Activated CD4-positive, alpha-beta T cell treated with anti-CD3 and anti-CD28 coated beads, Interleukin-2, Interleukin-6, amounts not matched to agents 100 ng/mL and 50 ng/mL, durations not matched to agents 16 hours and 8 hours (primary cell): ENCODE measurements around the gene COTL1.

Source experiments
- DNase-seq: peaks from one replicate; pipeline ENCODE4 v3.0.0-alpha.2; 2020

COTL1 gene

GRCh38 chr16:84613408-84614072 is 4.3 kb downstream of the COTL1 start:
- no peak for DNase-seq

DNA sequence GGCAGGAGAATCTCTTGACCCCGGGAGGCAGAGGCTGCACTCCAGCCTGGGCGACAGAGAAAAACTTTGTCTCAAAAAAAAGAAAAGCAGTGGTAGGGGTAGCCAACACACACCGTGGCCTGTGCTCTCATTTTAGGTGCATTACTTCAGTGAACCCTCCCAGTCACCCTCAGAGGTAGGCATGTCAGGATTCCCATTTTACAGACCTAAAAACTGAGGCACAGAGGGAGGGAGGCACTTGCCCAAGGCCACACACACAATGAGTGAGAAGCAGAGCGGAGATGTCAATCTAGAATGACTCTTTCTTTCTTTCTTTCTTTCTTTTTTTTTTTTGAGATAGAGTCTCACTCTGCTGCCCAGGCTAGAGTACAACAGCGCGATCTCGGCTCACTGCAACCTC is 5.2 kb downstream of the COTL1 start:
- no peak for DNase-seq

GRCh38 chr16:84611041-84611440 is 6.8 kb downstream of the COTL1 start:
- no peak for DNase-seq

DNA sequence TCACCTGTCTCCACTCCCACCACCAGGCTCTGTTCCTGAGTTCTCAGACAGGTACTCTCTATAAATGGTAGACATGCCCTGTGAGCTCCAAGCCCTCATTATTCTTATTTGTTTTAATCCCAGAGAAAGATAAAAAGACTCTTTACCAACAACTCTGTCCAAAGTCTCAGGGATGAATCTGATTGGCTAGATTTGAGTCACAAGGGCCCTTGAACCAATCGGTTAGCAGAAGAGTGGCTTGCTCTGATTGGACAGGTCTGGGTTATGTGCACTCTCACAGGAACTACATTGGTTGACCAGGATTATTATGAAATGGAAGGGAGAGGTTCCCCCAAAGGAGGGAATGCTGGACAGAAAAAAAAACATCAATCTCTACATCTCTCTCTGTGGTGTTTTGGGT is 7.5 kb downstream of the COTL1 start:
- DNase-seq, result no peak

- DNase-seq, result no peak
Observed at GRCh38 chr16:84609563-84610177, 8.2 kb downstream of the COTL1 start.

DNA sequence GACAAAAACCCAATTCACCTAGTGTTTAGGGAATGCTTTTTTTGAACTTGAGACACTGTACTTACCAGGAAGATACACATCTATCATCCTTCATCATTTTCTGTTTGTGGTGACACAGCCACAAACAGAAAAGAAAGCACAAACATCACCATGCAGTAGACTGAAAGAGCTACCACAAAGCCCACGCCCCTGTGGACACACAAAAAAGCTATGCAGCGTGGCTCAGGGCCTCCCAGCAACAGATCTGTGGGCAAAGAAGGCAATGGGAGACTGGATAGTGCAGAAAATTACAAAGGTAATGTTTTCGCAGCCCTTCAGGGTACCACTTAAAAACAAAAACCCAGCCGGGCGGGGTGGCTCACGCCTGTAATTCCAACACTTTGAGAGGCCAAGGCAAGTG is 9.6 kb downstream of the COTL1 start:
- DNase-seq, result no peak

GRCh38 chr16:84607694-84608093 is 10.2 kb downstream of the COTL1 start:
- DNase-seq, result peak; percentile 59

DNA sequence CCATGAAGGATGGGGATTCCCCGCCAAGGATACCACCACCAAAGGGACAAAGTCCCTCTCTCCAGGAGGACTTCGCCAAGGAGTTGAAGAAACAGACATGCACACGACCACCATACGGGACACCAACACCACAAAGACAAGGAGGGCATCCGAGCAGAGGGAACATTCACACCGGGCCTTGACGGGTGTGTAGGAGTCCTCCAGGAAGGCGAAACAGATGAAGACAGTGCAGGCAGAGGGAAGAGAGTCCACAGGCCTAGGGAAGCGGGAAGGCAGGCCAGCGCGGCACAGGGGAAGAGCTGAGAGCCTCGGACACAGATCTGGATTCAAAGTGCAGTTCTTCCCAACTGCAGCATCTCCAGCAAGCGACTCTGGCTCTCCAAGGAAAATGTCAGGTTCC is 10.8 kb downstream of the COTL1 start:
- DNase-seq, result no peak

GRCh38 chr16:84606081-84606875 is 11.6 kb downstream of the COTL1 start:
- no peak for DNase-seq

DNA sequence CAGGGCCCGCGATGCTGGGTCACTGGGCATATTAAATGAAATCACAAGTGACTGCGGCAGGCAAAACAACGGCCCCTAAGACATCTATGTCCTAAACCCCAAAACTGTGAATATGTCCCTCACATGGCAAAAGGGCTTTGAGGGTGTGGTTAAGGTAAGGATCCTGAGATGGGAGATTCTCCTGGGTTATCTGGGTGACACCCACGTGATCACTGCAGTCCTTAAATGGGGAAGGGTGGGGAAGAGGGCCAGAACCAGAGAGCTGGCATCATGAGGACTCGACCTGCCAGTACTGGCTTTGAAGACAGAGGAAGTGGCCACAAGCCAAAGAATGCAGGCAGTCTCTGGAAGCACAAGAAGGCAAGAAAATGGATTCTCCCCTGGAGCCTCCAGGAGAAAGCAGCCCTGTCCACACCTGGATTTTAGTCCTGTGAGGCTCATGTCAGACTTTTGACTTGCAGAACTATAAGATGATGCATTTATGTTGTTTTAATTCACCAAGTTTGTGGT is 12.5 kb downstream of the COTL1 start:
- DNase-seq, result no peak

DNA sequence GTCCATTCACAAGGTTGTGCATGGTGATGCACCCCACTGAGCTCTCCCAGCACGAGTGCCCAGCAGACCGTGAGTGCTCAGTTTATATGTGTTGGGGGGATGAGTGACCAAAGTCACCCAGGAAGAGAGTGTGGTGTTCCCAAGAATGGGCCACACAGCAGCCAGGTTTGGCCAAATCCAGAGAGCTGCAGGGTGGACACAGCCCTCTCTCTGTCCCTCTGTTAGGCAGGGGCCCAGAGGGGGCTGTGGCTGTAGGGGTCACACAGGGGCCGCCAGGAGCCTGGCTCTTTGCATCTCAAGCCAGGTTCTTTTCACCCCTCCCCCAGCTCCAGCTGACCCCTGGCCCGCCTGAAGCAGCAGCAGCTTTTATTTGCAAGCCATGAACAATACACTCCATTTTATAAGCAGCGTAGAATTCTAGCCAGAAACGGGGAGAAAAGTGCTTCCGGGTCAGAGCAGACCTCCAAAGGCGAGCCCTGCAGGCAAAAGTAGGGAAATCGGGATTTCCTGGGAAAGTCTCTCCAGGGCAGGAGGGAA is 13.3 kb downstream of the COTL1 start:
- DNase-seq, result no peak

DNA sequence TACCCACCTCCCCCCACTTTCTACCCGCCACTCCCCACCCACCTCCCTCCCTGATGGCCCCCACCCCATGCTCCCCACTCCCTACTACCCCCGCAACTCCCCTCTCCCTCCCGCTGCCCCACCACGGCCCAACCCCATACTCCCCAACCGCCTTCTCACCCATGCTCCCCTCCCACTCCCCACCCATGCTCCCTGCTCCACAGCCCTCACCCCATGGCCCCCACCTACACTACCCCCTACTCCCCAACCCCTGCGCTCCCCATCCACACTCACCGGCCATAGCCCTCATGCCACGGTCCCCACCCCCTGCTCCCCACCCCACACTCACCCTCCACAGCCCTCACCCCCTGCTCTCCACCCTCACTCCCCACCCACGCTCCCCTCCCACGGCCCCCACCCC is 13.9 kb downstream of the COTL1 start:
- no peak for DNase-seq

DNA sequence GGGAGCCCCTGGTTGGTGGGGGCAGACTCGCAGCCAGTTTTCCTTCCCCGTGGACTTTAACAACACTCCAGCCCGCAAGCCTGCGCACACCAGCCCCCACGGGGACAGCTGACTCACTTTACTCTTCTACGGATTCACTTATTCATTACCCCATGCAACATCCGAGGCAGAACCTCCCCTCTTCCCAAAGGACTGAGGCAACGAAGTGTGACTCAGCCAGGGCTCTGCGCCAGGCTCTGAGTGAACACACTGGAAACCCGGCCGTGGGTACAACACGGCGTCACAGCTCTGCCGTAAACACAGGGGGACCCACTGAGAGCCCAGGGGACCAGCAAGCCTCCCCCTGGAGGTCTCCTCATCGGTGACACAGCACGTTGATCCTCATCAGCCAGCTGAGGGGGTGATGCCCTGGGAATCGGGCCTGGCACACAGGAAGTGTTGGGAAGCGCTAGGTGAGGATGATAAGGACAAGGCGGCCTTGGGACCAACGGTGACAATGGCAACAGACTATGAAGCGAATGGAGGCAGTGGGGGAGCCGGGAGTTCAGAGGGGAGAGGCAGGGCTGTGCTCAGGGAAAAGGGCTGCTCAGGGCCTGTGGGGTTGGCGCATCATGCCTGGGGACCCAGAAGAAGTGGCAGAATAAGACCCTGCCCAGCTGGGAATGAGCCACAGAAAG is 14.6 kb downstream of the COTL1 start:
- peak; percentile 51 for DNase-seq

DNA sequence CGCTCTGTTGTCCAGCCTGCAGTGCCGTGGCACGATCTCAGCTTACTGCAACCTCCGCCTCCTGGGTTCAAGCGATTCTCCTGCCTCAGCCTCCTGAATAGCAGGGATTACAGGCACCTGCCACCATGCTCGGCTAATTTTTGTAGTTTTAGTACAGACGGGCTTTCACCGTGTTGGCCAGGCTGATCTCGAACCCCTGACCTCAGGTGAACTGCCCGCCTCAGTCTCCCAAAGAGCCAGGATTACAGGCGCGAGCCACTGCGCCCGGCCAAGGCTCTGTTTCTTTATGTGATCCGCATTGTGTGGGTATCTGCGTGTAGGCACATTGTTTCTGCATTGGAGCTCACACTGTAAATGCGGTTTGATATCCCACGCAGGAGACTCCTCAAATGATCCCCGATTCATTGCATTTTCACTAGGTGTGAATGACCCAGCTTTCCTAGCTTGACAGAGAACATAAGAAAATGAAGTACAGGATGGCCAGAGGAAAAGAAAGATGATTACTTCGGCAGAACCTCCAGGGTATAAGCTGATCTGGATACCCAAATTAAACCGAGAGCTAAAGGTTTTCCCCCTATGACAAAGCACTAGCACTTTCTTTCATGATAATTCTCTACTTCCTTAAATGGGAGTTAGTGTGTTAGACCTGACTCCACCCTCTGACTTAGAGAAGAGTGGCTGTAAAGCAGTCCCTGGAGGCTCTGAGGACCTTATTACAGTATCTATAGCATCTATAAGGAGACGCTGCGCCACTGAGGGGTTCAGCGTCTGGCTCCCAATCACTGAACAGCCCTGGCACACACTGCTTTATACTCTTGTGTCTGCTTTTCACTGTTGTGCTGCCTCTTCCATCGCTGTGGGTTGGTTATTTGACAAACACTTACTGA is 17.3 kb downstream of the COTL1 start:
- DNase-seq, result peak; percentile 84

DNA sequence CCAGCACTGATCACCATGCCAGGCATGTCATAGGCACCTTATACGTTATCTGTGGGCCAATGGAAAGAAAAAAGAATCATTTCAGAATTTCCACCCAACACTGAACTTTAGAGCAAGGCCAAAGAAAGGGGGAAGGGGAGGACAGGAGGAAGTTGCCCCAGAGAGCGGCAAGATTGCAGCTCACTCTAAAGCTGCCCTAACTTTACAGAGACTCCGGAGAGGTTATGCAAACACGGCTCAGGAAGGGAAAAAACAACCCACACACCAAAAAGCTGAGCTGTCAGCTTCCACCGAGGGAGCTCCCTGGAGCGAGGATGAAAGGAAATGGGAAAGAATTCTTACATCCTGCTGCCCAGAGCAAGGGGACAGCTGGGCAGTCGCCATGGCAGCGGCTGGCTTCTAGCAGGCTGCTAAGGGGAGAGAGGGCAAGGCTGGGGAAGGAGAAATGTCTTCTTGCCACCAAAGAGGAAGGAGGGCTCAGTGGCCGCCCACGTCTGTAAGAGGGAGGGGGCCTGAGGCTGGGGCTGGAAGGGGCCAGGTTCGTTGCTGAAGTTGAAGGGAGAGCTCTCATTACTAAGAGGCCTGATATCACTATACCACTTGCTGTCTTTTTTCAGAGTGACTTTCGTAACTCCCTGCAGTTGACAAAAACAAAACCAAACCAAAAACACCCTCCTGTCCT is 18.2 kb downstream of the COTL1 start:
- peak; percentile 72 for DNase-seq

- no peak for DNase-seq
Observed at GRCh38 chr16:84598360-84598759, 19.5 kb downstream of the COTL1 start.

DNA sequence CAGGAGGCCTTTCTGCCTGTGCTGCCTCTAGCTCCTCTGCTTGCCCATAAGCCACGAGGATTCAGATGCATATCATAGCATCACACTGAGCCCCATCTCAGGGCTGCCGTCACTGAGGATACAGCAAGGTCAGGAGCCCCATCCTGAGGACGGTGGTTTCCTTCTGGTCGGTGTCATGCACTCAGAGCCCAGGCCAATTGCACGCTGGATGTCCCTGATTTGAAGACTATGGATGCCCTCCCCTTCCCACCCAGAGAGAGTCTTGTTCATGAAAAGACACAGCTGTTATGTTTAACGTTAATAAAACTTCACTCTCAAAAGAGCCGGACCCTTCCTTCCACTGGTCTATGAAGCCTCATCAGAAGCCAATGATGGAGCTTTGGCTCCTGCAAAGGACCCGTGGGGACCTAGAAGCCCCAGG is 19.9 kb downstream of the COTL1 start:
- peak; percentile 57 for DNase-seq

GRCh38 chr16:84597528-84597896 is 20.4 kb downstream of the COTL1 start:
- DNase-seq, result no peak

DNA sequence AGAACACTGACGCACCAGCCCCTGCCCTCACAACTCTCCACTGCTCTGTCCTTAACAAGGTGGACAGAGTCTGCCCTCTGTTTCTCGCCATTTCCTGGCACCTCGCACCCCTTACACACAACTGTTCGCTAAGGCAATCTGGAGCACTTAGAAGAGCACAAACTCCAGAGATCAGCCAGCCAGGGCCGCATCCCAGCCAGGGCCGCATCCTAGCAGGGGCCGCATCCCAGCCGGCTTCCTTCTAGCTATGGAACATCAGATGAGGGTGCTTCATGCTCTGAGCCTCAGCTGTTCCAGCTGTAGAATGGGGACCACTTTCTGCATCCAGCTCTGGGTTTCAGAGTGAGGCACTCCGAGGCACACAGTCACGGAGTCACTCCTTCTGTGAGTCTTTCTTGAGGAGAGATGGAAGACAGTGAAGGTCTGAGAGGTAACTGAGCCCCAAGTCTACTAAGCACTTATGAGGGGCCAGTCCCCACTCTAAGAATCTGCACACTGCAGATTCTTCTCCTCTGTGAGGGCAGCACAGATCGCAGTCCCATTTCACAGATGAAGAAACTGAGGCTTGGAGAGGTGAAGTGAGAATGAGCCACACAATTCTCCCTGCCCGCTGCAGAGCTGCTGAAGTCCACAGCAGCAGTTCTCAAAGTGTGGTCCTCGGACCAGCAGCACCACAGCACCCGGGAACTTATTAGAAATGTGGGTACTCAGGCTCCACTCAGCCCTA is 20.9 kb downstream of the COTL1 start:
- DNase-seq, result no peak

- no peak for DNase-seq
Observed at GRCh38 chr16:84596161-84596560, 21.7 kb downstream of the COTL1 start.

DNA sequence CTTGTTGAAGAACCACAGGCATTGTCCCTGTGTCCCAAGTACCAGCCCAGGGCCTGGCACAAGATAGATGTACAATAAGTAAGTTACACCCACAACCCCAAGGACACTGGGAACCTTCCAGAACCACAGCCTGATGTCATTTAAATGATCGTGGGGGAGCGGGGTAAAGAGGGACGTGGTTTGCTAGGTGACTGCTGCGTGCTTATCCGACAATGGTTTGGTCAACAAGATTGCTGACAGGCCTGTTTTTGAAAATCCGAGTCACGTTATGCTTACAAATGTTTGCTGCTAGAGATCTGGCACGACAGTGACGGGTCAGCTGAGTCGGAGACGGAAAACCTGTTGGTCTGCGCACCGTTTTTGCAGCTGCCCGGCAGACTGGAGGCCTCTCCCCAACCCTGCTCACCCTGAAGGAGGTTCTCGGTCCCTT is 22.8 kb downstream of the COTL1 start:
- DNase-seq, result no peak
